HG02943 (cell line): Measurements from ENCODE around the gene CCL7.
"Not testable (repeated sequence)": the region's sequence is repeated elsewhere in the genome, so short reads cannot be mapped to it uniquely, and the experiment has no call there.

Experiments used
- ATAC-seq: cut with Tn5 transposase; IDR thresholded peaks from one replicate; pipeline ENCODE4 v1.9.1; 2021; ENCODE audit warnings: mild to moderate bottlenecking, low read depth, moderate library complexity; ENCODE audit not compliant: unreplicated experiment

The CCL7 gene

DNA sequence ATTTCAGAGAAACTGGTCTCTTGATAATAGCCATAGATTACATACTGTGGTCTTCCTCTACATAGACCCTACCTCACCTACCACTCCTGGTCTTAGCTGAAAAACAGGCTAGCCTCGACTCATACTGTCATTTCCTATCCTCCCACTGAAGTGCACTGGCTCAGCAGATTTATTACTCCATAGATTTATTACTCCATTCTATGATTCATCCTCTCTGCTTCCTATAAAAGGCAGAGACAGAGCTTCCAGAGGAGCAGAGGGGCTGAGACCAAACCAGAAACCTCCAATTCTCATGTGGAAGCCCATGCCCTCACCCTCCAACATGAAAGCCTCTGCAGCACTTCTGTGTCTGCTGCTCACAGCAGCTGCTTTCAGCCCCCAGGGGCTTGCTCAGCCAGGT is at the start of gene CCL7:
CCL7 (plus strand) TSS at position 253 of the 400 bp plus-strand sequence; CDS start at position 323, 70 bp downstream.
- ATAC-seq, result no peak

DNA sequence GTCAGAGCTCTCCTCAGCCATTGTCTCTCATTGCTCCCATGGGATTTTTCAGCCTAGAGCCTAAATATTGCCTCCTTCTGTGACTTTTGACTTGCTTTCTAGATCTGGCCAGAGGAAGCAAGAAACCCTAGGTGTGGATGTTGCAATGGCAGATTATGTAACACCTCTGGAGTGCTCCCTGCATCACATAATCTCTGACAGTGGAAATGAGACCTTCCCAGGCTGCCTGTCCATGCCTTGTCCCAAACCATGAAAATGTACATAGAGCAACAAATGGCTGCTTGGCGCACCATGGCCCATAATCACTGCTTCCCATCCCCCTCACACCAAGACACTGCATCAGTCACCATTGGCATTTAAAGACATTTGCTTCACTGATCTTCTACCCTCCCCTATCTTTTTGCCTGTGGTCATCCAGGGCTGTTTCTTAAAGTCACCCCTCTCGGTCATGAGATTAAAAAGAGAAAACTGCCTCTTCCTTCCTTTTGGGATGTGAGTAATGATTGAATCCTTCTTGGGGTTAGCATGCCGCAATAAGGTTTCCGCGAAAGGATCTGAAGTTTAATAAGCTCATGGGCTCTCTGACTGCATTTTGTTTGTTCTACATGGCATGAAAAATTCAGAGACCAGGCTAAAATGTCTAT is 49.1 kb upstream of the CCL7 start:
- ATAC-seq, result no peak

DNA sequence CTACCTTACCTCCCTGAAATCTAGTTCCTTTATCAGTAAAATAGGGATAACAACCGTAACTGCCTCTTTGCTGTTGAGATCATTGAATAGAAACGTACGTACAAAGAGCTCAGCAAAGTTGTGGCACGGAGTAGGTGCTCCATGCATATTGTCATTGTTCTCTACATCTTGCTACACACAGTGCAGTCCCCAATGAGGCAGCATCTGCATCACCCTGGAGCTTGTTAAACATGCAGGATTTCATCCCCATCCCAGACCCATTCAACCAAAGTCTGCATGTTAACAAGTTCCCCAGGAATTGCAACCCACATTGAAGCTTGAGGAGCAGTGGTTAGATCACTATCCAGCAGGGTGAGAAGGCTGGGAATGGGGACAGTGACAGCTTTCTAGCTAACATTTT is 48.6 kb upstream of the CCL7 start:
- no peak for ATAC-seq

DNA sequence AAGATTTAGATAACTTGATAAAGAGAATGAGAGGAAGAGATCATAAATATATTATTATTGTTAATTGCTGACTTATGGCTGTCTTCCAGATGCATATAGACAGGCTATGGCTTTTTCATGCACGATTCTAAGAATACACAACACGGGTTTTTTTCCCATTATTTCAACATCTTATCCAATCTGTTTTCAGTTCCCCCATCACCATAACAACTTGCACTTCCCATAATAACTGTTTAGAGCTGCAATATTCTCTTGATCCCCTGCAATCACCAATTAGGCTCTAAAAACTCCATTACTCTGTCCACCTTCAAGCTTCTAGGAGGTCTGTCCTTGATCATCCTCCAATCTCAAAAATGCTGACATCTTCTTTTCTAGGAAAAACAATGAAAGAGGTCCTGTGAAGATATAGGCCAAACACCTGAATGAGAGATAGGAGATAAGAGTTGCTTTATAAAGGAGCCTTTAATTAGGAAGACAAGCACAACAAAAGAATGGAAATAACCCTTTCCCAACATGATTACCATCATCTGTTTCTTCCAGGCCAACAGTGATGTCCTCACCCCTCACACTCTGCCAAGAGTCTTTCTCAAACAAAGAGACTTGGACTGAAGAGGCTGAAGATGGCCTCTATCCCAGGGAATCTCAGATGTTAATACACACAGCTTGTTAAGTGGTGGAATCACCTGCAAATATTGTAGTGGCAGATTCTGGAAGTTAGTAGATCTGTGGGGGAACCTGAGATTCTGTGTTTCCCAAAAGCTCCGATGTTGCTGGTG is 47.1 kb upstream of the CCL7 start:
- no peak for ATAC-seq

GRCh38 chr17:34225046-34225445 is 45.0 kb upstream of the CCL7 start:
- ATAC-seq, result no peak

DNA sequence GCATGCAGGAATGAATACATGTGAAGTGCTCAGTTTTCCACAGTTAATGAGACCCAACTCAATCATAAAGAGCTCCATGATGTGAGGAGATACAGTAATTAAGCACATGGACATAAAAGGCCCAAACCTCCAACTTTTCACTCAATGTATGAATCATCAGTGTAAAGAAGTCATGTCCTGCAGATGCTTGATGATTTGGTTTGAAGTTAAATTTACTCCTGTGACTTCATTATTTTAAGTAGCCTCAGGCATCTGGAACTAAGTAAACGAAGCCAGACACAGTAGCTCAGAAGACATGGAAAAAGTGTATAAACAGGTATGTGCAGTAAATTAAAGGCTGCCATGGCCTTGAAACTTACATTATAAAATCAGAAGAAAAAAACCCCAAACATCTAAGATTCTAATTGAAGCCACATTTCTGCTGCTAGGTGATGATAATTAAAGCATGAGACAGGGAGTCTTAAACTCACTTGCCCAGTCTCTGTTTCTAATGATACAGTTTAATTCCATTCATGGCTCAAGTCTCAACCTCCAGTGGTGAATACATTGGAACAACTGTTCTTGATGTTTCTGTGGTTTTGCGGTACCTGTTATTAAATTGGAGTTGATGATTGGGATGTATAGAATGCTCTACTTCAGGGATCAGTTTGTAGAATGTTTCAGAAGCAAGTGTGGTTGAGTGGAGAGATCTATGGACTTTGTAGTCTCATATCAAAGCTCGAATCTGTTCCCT is 43.8 kb upstream of the CCL7 start:
- no peak for ATAC-seq

GRCh38 chr17:34226744-34227034 is 43.3 kb upstream of the CCL7 start:
- no peak for ATAC-seq

DNA sequence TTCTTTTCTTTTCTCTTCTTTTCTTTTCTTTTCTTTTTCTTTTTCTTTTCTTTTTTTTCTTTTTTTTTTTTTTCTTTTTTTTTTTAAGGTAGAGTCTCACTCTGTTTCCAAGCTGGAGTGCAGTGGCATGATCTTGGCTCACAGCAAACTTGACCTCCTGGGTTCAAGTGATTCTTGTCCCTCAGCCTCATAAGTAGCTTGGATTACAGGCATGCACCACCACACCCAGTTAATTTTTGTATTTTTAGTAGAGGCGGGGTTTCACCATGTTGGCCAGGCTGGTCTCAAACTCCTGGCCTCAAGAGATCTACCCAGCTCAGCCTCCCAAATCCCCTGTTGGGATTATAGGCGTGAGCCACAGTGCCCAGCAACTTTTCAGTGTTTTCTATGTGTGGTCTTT is 42.7 kb upstream of the CCL7 start:
- not testable (repeated sequence) for ATAC-seq

- no peak for ATAC-seq
Observed at GRCh38 chr17:34227707-34228106, 42.3 kb upstream of the CCL7 start.

DNA sequence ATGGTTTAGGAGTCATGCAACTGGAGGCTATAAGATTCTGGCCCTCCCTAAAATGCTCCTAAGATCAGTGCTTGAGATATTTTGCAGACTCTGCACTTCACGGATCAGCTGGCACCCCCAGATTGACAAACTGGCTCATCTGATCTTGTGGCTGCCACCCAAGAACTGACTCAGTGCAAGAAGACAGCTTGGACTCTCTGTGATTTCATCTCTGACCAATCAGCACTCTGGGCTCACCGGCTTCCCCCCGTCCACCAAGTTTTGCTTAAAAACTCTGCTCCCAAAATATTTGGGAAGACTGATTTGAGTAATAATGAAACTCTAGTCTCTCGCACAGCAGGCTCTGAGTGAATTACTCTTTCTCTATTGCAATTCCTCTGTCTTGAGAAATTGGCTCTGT is 41.2 kb upstream of the CCL7 start:
- no peak for ATAC-seq

DNA sequence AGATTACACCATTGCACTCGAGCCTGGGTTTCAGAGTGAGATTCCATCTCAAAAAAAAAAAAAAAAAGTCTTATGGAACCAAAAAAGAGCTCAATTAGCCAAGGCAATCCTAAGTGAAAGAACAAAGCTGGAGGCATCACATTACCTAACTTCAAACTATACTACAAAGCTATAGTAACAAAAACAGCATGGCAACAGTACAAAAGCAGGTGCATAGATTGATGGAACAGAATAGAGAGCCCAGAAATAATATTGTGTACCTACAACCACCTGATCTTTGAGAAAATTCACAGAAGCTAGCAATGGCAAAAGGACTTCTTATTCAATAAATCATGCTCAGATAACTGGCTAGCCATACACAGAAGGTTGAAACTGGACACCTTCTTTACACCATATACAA is 39.7 kb upstream of the CCL7 start:
- no peak for ATAC-seq

DNA sequence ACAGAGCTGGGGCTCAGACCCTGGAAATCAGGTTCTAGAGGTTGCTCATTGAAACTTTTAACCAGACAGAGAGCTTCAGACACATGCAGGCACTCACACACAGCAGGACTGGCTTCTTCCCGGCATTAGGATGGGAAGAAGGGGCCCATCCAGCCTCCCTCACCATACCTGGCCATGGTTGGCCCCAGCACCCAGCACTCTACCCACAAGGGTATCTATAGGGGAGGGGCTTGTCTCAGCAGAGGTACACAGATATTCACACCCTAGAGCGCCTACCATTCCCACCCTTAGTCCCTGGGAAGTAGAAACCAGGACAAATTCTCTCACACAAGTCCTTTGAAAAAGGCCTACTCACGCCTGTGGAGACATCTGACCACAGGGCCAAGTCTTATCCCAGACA is 35.4 kb upstream of the CCL7 start:
- no peak for ATAC-seq

DNA sequence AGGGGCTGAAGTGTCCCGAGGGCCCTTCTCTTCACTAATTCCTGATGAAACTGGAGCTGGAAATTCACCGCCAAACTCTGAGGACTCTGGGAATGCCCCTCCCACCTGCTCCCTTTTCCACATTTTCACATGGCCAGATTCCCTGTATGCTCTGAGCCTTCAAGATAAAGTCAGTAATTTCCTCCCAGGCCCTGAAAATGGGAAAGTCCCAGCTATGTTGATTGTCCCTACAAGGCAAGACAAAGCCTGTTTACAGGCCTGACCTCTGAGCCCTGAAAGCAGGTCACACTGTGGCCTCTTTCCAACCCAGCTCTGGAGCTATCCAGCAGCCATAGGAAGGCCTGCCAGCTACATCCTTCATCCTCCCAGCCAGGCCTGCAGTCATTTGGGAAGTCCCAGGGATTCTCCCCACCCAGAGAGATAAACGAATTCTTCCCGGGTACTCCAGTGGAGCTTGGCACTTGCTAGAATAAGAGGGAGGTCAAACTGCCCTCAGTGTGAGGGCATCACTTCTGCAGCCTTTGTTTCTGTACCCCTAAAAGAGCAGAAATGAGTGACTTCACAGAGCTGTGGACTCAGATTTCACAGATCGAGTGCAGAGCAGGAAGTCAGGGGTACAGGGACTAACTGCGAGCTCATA is 34.5 kb upstream of the CCL7 start:
- no peak for ATAC-seq

DNA sequence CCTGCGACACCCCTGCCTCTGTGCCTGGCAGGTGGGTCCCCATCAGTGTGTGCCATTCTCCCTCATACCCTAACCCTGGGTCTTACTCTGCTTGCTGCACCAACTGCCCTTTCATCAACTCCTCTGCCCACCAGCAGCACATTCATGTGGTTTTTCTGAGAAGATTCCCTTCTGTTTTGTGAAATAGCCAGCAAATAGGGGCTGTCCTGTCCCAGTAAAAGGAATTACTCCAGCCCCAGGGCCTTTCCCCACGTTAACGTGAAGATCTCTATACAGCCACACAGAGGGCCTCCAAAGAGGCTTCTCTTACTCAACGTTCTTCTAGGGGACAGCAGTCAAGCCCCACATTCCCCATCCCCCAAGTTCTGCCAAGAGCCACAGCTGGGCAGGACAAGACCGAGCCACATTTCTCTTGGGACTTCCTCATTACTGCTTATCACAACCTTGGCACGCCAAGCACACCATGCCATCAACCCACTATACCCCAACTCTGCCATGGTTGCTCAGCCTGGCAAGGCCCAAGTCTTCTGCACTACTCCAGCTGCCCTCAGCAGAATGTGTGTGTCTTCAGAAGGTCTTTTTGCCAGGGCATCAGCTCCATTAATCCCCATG is 33.6 kb upstream of the CCL7 start:
- no peak for ATAC-seq

DNA sequence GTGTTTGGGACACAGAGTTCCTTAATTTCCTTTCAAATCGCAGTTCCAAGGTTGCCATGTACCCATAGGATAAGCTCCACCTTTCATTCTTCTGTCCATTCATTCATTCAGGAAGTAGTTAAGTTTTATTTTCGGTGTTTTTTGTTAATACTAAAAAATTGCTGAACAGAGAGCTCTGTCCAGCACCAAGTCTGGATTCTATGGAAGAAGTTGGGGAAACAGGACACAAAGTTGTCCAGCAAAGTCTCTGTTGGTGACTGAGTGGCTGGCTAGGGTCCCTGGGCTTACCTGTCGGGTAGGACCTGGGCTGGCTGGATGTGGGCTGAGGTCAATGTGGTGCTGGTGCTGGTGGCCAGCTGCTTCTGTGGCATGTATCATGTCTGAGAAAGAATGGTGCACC is 32.6 kb upstream of the CCL7 start:
- no peak for ATAC-seq

- ATAC-seq, result no peak
Observed at GRCh38 chr17:34241062-34241461, 29.0 kb upstream of the CCL7 start.

GRCh38 chr17:34242587-34243363 is 27.2 kb upstream of the CCL7 start:
- ATAC-seq, result no peak

GRCh38 chr17:34243364-34244320 is 26.4 kb upstream of the CCL7 start:
- no peak for ATAC-seq

GRCh38 chr17:34245351-34245905 is 24.6 kb upstream of the CCL7 start:
- no peak for ATAC-seq
